HCT116 (cell line): ENCODE results near the gene COQ10A. TPM values are rescaled to one million over a fixed set of nuclear protein-coding genes. Genes with fewer than 3 reads are reported as not detected.

Source experiments
- ATAC-seq: fragments of 200-7000 bp; cut with Tn5 transposase; 2 replicates; pipeline ENCODE4 v1.9.1; 2020; ENCODE audit warnings: mild to moderate bottlenecking, moderate library complexity
- BruUV-seq: library from RNA; stranded (reverse); fragments of 400-500 nt; replicated peaks from 2 replicates; lab custom pipeline; 2021; lab: Mats Ljungman, UMichigan
- CTCF ChIA-PET: fragments of 300-600 bp; sonication (Branson Sonifier 250); formaldehyde crosslinking; loops from one replicate; lab custom pipeline; 2021; ENCODE audit warnings: antibody characterized with exemption; lab: Charles Lee
- POLR2A ChIA-PET: fragments of 300-600, 350-600 bp; sonication (Branson Sonifier 250); formaldehyde crosslinking; loops from one replicate; lab custom pipeline; 2021; ENCODE audit warnings: antibody characterized with exemption; lab: Charles Lee
- RAD21 ChIA-PET, 2 experiments: fragments of 300-600 bp; sonication (Branson Sonifier 250); formaldehyde crosslinking; loops; one replicate each; lab custom pipeline; 2023; ENCODE audit warnings: low total read pairs in 2 of 2; ENCODE audit not compliant: uncharacterized antibody in 2 of 2, unreplicated experiment in 2 of 2, low non-redundant PET in 1 of 2; lab: Charles Lee
- DNase-seq: peaks from one replicate; pipeline ENCODE4 v3.0.0-alpha.2; 2010; ENCODE audit warnings: low read depth, low spot score
- H2AFZ ChIP-seq: fragments of 200-600 bp; shearing (Covaris generic), sonication (generic); 2 replicates; pipeline ENCODE4 v1.6.1; 2017; ENCODE audit warnings: low read depth, mixed run types, mixed read lengths, antibody characterized with exemption, low read length; ENCODE audit not compliant: poor library complexity, severe bottlenecking
- H3K27ac ChIP-seq: 2 replicates; pipeline ENCODE4 v1.5.1; 2012; ENCODE audit warnings: low read depth, low read length
- H3K27me3 ChIP-seq: fragments of 200-600 bp; sonication (generic); 2 replicates; pipeline ENCODE4 v1.6.1; 2016; ENCODE audit warnings: mixed run types, low read length, mixed read lengths; ENCODE audit not compliant: insufficient read depth
- H3K36me3 ChIP-seq, 2 experiments: fragments of 200-500 bp in 1 of 2; fragments of 200-600 bp in 1 of 2; sonication (Bioruptor generic) in 1 of 2; sonication (generic) in 1 of 2; 2 replicates each; pipeline versions ENCODE4 v1.5.1 to v1.6.1; 2014 to 2016; ENCODE audit warnings: low read length in 2 of 2, inconsistent platforms in 1 of 2, mixed read lengths in 1 of 2, mixed run types in 1 of 2; ENCODE audit not compliant: insufficient read depth in 2 of 2, control insufficient read depth in 1 of 2
- H3K4me1 ChIP-seq, 2 experiments: fragments of 200-600 bp in 1 of 2; sonication (generic) in 1 of 2; 2 replicates each; pipeline versions ENCODE4 v1.5.1 to v1.6.1; 2012 to 2017; ENCODE audit warnings: low read length in 2 of 2, inconsistent platforms in 1 of 2, mild to moderate bottlenecking in 1 of 2, mixed read lengths in 1 of 2, mixed run types in 1 of 2, moderate library complexity in 1 of 2; ENCODE audit not compliant: insufficient read depth in 2 of 2, control insufficient read depth in 1 of 2
- H3K4me2 ChIP-seq: fragments of 200-600 bp; sonication (generic); 2 replicates; pipeline ENCODE4 v1.6.1; 2017; ENCODE audit warnings: mixed run types, low read length, mixed read lengths
- H3K4me3 ChIP-seq, 2 experiments: fragments of 200-600 bp in 1 of 2; sonication (generic) in 1 of 2; replicated peaks in 1 of 2; 2 replicates each; pipeline ENCODE4 v1.5.1; 2011 to 2016; ENCODE audit warnings: low read length in 2 of 2, control low read depth in 1 of 2, low read depth in 1 of 2, mild to moderate bottlenecking in 1 of 2, mixed read lengths in 1 of 2, mixed run types in 1 of 2
- H3K79me2 ChIP-seq: fragments of 200-600 bp; sonication (generic); 2 replicates; pipeline ENCODE4 v1.6.1; 2017; ENCODE audit warnings: mild to moderate bottlenecking, mixed run types, low read length, moderate library complexity, mixed read lengths; ENCODE audit not compliant: insufficient read depth
- H3K9ac ChIP-seq: fragments of 200-600 bp; sonication (generic); 2 replicates; pipeline ENCODE4 v1.6.1; 2016; ENCODE audit warnings: low read length, mixed read lengths
- H3K9me2 ChIP-seq: fragments of 200-600 bp; sonication (generic), shearing (Covaris generic); 2 replicates; pipeline ENCODE4 v1.6.1; 2017; ENCODE audit warnings: mixed run types, mild to moderate bottlenecking, moderate library complexity; ENCODE audit not compliant: insufficient read depth
- H3K9me3 ChIP-seq, 2 experiments: fragments of 200-500 bp in 1 of 2; fragments of 200-600 bp in 1 of 2; sonication (Bioruptor generic) in 1 of 2; sonication (generic) in 1 of 2; 2 replicates each; pipeline ENCODE4 v1.6.1; 2014 to 2017; ENCODE audit warnings: low read length in 2 of 2, mixed read lengths in 2 of 2, inconsistent platforms in 1 of 2, low read depth in 1 of 2, mild to moderate bottlenecking in 1 of 2, mixed run types in 1 of 2, moderate library complexity in 1 of 2; ENCODE audit not compliant: control insufficient read depth in 1 of 2, insufficient read depth in 1 of 2
- H4K20me1 ChIP-seq: fragments of 200-600 bp; sonication (generic), shearing (Covaris generic); 2 replicates; pipeline ENCODE4 v1.6.1; 2017; ENCODE audit warnings: mixed run types, mild to moderate bottlenecking, moderate library complexity; ENCODE audit not compliant: insufficient read depth
- ATF3 ChIP-seq: IDR thresholded peaks from 2 replicates; pipeline ENCODE4 v1.6.1; 2012
- MAX ChIP-seq: IDR thresholded peaks from 2 replicates; pipeline ENCODE4 v1.6.1; 2012
- POLR2A ChIP-seq: IDR thresholded peaks from 2 replicates; pipeline ENCODE4 v1.7.0; 2011; ENCODE audit warnings: borderline replicate concordance; ENCODE audit not compliant: insufficient read depth, insufficient read length; ENCODE audit errors: extremely low read depth
- POLR2AphosphoS5 ChIP-seq: IDR thresholded peaks from 2 replicates; pipeline ENCODE4 v1.6.1; 2011; ENCODE audit warnings: mild to moderate bottlenecking, low read depth, low read length, moderate library complexity
- SIN3A ChIP-seq: IDR thresholded peaks from 2 replicates; pipeline ENCODE4 v1.6.1; 2012; ENCODE audit warnings: low read depth
- TCF7L2 ChIP-seq: IDR thresholded peaks from 2 replicates; pipeline ENCODE4 v1.7.0; 2011; ENCODE audit warnings: borderline replicate concordance, inconsistent platforms; ENCODE audit not compliant: insufficient read depth, insufficient read length; ENCODE audit errors: extremely low read depth
- ZFX ChIP-seq: fragments of 450-650 bp; IDR thresholded peaks from 2 replicates; pipeline ENCODE4 v1.6.1; 2017
- ZNF274 ChIP-seq: fragments of 200-500 bp; sonication (Bioruptor generic); IDR thresholded peaks from 2 replicates; pipeline ENCODE4 v1.6.1; 2014; ENCODE audit warnings: mild to moderate bottlenecking, low read depth, low read length, inconsistent platforms
- intact Hi-C: fragments of 100-400 bp; cut with micrococcal nuclease; formaldehyde crosslinking; loops from 2 replicates; pipeline ENCODE4 v1.10.0; 2022
- total RNA-seq: library from RNA; stranded (reverse); gene quantifications from one replicate; pipeline ENCODE4 v1.2.1, GENCODE V29; 2021; ENCODE audit not compliant: unreplicated experiment

COQ10A gene
- total RNA-seq, 1 experiment from 2014 or later: 11.7 TPM

- Histone ChIP-seq H3K27ac (peak within 1 kb of the TSS; percentile 82), H3K36me3 (no peaks in the 10 kb centered on the region; a peak in 1 of 4 replicates), H4K20me1 (no peaks in the 10 kb centered on the region), H3K4me2 (peak within 1 kb of the TSS; percentile 94), H3K27me3 (no peaks in the 10 kb centered on the region), H3K9ac (peak within 1 kb of the TSS; percentile 83), H3K9me2 (no peaks in the 10 kb centered on the region), H3K9me3 (no peaks in the 10 kb centered on the region), H3K4me1 (peaks cover 8 to 35% of the 10 kb centered on the region in 2 experiments; a peak in 3 of 4 replicates), H3K4me3 (peak within 1 kb of the TSS; percentile 91 to 92), H2AFZ (peak within 1 kb of the TSS; percentile 35), H3K79me2 (peaks cover 15% of the 10 kb centered on the region)
- POLR2A ChIA-PET: interaction anchor here (0.7 to 2.5 kb wide), 19 partner anchors 12 to 503 kb away, joined by 3 to 13 read pairs (median 4); partner anchors contain the start of genes ANKRD52, CNPY2, COQ10A and ESYT1
- TSS peak; percentile 64 for BruUV-seq
- RAD21 ChIA-PET: interaction anchor here in 1 of 2 experiments (0.6 to 0.9 kb wide), 2 partner anchors 16 to 64 kb away, joined by 5 to 6 read pairs; partner anchors contain the start of gene MYL6
- peak; percentile 22 for TF ChIP-seq TCF7L2
- no peak for TF ChIP-seq ATF3
- peak; percentile 79 for TF ChIP-seq POLR2A
- peak; percentile 95 for TF ChIP-seq POLR2AphosphoS5
- TF ChIP-seq MAX: peak; percentile 70
- peak; percentile 86; the same call in 1 of the 2 replicates for TF ChIP-seq SIN3A
- TF ChIP-seq ZNF274: no peak
- peak; percentile 74; the same call in 1 of the 2 replicates for TF ChIP-seq ZFX
- ATAC-seq: peak; percentile 81
- CTCF ChIA-PET: interaction anchor here (0.8 to 2.6 kb wide), 9 partner anchors 11 to 483 kb away, joined by 3 to 16 read pairs (median 5); partner anchors contain the start of genes SMARCC2 and ZC3H10
- DNase-seq: peak; percentile 89
- intact Hi-C loops: loop anchor here (5.0 kb wide), 1 partner anchor 35 kb away; the partner anchor contains the start of gene ANKRD52
Observed at GRCh38 chr12:56221757-56222530, 44.8 kb upstream of the COQ10A start, which contains the start of gene RNF41. TSS of gene RNF41 (minus strand) at chr12:56221922. CDS start at chr12:56214047, 7,875 bp downstream.
